Measurements from ENCODE around the gene STX8.
A peak's percentile ranks its signal among the peaks of the same experiment; 100 is the strongest.

The STX8 gene

DNA sequence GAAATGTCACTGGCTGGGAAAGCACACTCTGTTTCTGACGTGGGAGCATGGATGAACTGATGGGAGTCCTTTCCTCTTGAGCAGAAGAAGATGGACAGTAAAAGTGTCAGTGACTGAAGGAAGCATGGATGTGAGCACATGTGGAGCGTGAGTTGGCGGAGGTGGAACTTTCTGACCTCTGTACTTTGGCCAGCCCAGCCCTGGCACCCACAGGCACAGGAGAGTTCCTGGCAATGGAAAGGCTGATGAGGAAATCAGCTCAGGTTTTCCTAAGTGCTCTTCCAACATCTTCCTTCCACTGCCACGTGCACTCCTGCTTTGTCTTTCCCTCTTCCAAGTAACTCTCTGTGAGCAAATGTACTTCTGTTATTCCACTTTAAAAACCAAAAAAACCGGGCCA is 277.5 kb downstream of the STX8 start:
- no peak for DNase-seq (ENCODE audit: low spot score)

DNA sequence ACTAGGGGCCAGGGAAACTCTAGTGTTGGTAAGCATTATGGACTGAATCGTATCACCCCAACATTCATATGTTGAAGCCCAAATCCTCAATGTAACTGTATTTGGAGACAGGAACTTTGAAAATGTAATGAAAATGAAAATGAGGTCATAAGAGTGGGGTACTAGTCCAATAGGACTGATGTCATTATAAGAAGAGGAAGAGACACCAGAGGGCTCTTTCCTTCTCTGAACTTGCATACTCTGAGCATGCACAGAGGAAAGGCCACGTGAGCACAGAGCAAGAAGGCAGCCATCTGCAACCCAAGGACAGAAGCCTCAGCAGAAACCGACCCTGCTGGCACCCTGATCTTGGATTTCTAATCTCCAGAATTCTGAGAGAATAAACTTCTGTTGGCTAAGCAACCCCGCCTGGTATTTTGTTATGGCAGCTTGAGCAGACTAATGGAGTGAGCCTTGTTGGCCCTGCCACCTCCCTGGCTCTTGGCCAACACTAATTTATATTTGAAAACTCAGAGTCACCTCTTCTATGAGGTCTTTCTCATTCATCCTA is 280.9 kb downstream of the STX8 start:
- no peak for DNase-seq (ENCODE audit: low spot score)

DNA sequence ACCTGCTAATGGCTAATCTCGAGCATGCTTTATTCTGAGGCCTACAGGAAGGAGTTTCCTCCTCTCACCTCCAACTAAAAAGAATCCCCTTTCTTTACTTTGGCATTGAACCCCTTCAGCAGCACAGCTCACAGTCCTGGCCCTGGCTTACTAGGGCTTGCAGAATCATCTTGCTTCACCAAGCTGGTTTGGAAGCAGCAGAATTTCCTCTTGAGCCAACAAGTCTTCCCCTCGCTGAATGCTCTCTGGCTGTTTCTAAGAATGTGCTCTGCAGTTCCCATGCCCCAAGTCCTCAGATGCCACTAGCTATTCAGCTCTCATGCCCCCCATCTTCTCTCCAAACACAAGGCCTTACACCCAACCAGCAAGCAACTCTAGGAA is 283.1 kb downstream of the STX8 start:
- DNase-seq (ENCODE audit: low spot score): no peak

DNA sequence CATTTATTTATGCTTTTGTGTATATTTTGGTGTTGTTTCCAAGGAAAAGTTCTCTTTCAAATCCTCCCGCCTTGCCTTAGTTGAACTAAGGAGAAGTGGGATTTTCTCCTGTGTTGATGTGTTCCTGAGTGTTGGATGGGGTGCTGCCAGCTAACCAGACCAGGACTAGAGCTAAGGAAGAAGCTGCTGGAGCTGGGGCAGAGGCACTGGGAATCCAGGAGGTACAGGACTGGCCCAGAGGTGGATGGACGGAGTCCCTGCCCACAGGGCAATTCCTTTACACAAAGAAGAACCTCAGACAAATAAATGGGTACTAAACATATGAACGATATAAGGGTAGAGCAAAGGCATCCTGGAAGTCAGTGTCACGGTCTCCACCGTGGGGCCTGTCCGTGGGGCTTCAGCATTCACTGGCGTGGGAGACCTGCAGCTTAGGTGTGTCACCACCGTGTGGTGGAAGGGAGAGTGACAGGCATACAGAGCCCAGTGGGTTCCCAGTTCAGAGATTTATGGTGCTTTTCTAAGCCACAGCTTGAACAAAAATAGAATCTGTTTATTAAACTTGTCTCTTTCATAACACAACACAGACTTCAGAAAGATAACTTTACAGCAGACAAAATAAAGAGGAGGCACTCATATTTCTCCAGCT is 283.6 kb downstream of the STX8 start:
- DNase-seq (ENCODE audit: low spot score): peak; percentile 63

DNA sequence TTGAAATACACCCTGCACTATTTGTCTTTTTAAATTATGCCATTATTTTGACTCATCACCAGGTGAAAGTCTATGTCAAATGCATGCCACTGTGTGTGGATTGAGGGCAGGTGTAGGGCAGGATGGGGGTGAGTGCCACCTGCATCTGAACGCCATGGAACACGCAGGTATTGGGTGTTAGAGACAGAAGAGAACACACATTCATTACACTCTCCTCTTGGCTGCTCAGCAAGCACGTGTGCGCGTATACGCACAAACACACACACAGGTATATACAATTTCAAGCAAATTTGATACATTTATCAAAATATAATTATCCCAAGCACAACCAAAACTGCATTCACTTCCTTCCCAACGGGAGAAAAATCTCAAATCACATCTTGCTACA is 285.4 kb downstream of the STX8 start:
- DNase-seq (ENCODE audit: low spot score): no peak

DNA sequence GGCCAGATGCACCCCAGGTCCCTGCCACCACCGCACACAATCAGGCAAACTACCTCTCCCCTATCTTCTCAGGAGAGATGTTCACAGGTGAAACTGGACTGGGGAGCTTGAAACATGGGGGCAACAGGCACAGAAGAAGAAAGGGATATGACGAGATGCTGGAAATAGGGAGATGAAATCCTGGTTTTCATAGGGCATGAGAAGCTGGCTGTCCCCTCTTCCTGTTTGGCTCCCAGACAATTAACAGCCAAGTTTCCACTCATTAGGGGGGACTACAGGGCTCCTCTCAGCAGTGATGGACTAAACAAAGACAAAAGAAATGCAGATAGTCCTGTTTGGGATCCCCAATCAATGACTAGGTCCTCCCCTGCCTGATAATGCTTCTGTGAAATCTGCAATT is 288.3 kb downstream of the STX8 start:
- no peak for DNase-seq (ENCODE audit: low spot score)

DNA sequence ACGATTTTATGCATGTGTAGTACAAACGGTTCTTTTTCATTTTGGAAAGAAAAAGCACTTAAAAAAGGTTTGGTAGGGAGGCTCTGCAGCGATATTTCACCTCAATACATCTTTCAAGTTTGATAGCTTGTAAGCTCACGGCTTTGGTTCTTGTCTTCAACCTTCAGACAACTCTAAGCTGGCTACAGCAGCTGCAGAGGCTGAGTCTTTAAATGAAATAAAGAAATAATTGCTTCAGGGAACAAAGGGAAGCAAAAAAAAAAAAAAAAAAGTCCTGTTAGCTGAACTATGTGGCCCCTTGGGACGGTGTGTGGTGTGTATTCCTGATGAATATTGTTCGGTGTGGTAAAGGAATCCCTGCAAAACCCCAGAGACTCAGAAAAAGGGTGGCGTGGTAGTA is 289.2 kb downstream of the STX8 start:
- DNase-seq (ENCODE audit: low spot score): no peak

DNA sequence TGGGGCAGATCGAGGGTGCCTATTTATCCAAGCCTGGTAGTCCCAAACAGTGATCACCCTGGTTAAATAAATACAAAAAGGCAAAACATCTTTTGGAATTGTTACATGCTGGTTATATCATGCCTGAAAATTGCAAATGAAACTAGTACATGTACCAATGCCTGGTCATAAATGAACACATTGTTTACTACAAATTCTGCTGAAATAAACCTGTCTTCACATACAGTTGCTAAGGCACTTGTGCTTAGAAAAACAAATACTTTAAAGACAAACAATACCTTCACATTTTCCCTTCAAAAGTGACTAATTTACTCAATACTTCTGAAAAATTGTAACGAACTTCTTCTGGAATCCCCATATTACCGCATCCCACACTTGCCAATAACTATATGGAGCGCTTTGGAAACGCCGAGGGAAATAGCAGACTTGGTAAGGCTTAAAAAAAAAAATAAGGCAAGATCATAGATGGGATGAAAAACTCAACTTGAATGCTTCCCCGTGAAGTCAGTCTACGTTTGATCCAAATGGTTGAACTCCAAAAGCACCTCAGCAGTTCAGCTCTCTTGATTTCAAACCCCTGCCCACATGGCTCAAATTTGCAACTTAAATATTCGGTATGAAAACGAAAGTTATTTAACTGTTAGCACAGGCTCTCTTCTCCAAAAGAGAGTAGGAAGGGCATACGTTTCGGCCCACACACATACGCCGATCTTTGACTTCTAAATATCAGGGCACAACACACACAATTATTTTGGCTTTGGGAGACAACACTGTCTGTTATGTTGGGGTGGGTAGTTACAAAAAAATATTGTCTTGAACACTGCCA is 289.8 kb downstream of the STX8 start:
- DNase-seq (ENCODE audit: low spot score): no peak

DNA sequence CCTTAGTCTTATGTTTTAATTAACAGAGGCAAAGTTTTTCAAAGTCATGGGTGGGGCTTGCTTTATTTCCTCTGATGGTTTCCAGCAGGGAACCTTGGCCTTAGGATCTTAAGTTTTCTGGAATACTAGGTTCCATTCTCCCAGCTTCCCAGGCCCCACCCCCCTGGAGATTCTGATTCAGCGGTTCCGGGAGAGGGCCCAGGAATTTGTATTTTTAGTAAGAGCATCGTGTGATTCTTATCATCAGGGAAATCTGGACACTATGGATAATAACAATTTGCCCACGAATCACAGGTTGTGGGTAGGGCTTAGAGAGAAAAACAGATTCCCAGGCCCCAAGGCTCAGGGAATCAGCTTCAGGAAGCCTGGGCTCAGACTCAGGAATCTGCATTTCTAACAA is 290.7 kb downstream of the STX8 start:
- no peak for DNase-seq (ENCODE audit: low spot score)

DNA sequence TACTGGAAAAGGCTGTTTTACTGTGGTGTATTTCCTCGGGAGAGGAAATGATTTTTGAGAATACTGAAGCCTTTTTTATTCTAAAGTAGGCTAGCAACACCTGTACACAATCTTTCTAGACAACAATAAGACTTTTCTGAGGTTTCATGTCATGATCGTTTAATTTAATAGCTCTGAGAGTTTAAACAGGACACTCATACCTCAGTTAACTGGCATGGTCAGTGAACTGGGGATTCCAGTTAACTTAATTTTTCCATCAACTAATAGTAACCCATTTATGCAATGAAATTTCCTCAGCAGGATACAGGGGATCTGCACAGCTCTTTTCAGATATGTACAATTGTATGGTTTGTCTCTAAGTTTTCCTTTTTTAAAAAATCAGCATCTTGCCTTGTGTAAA is 291.7 kb downstream of the STX8 start:
- no peak for DNase-seq (ENCODE audit: low spot score)

DNA sequence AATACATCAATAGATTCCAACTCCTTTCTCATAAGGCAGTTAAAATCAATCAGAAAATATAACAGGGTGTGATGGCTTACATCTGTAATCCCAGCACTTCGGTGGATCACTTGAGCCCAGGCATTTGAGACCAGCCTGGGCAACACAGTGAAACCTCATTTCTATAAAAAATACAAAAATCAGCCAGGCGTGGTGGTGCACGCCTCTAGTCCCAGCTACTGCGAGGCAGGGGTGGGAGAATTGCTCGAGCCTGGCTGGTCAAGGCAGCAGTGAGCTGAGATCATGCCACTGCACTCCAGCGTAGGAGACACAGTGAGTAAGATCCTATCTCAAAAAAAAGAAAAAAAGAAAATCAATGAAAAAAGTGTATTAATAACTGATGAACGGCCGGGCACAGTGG is 295.7 kb downstream of the STX8 start:
- DNase-seq (ENCODE audit: low spot score): no peak

DNA sequence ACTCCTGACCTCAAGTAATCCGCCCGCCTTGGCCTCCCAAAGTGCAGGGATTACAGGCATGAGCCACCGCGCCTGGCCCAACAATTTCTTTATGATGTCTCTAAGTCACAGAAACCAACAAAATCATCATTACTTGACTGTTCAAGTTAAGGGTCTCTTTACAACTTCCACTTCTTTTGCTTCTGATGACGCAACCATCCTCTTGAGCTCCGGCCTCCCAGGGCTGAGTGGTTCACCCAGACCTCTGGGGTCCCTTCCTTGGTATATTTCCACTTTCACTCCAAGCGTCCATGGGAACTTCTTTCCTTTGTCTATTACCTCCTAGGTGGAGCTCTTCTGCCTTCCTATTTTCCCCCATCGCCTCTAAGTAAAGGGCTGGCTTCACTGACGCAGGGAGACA is 300.6 kb downstream of the STX8 start:
- DNase-seq (ENCODE audit: low spot score): no peak

DNA sequence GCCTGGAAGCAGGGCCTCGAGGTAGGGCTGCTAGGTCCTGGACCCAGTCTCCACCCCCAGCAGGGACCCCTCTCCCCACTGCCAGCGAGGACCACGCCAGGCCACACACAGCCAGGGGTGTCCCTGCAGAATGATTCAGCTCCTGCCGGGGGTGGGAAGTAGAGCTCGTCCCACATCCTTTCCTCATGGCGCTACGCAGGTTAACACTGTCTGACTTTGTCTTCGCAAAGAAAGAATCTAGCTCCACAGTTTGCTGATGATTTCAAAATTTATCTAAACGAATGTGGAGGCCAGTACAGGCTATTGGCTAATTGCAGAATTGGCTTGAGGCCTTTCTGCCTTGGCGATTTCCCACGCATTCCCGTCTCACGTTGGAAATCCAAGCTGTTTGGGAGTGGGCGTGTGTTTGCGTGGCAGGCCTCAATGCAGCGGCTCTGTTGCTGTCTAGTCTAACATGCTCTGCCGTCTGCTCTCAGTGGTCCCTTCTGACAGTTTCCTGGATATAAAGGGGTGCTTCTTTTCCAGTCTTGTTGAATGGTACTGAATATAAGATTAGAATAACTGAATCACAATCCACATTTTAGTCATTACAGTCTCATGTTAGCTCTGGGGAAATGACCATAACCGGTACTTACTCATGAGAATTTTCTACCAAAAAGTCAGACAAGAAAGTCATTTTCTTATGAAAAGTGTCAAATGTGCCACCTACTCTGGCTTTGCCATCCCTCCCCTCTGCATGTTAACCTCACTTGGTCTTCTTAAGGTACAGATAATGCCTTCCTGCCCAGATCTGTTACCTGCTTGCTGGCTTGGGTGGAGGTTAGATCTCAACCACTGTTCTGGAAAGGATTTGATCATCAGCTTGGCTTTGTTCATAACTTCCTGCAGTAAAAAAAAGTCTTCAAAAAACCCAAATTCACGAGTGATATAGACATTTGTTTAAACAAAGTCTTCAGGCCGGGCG is 301.9 kb downstream of the STX8 start:
- no peak for DNase-seq (ENCODE audit: low spot score)

DNA sequence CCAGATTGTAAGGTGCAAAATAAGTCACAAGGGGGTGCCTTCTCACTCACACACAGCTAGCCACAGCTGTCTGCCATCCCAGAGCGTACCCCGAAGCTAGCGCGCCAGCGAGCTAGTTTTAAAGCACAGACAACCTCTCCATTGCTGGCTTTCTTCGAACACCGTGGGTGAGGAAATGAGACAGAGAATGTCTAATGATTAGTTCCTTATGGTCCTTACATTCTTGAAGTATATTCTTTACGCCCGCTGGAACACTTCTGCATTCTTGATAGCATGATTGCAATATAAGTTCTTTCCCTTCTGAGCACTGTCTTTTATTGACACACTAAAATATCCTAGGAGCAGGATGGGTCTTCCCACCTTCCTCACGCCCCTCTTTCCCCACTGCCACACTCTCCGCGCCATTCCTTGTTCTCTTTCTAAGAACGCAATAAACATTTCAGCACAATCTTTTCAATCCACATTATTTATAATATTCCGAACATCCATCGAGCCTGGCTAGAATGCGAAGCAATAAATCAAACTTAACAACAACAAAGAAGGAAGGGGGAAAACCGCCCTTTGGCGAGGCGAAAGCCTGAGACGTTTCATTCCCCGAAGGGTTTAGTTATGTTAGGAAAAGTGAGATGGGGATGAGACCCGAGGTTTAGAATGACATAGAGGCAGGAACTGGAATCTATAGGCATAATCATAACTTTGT is 303.0 kb downstream of the STX8 start:
- DNase-seq (ENCODE audit: low spot score): no peak

DNA sequence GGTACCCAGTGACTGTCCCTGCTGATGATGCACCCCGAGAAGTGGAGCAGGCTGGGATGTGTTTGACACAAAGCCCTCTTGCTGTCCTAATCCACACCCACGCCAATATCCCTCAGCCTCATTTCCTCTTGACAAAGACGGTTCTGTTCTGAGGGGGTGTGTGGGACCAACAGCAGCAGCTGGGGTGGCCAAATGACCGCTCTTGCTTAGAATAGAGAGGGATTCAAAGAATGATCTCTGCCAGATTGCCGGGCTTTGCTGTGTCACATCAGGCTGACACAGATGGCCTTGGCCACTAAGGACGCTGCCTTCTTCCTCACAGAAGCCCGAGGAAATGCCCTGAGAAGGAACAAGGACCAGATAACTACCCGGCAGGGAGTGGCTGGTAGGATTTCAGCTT is 303.6 kb downstream of the STX8 start:
- DNase-seq (ENCODE audit: low spot score): no peak

DNA sequence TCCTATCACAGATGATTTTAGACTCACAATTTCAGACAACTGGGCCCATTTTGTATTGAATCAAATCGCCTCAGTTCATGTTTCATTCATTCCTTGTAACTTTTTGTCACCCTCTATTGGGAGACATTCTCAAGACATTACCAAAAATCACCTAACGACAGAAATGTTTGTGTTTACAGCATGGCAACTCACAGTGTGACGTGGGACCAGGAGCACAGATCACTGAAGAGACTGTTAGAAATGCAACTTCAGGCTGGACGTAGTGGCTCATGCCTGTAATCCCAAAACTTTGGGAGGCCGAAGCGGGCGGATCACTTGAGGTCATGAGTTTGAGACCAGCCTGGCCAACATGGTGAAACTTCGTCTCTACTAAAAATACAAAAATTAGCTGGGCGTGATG is 304.7 kb downstream of the STX8 start:
- no peak for DNase-seq (ENCODE audit: low spot score)

DNA sequence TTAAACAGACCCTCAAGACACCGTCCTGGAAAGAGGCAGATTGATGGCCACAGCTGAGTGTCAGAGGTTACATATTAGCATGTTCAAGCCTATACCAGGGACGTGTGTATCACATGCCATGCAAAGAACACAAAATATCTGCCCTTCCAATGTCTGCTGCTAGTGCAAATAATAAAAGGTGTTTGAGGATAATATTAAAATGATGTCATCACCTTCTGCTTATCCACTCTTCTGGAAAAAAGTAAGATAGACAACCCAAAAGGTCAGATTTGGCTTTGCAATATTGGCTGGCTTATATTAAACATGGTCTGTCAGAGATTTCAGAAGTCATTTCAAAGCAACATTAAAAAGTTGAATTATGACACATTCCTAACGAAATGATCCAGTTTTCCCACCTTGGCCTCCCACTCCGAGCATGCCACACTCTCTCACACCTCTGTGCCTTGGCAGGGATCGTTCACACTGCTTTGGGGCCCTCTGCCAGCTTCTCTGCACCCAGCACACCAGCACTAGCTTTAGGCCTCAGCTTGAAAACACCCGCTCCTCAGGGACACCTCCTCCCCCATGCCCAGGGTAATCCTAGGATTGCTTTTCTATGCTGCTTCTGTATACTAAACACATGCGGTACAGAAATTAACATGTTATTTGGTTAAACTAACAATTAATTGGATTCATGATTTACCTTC is 306.1 kb downstream of the STX8 start:
- no peak for DNase-seq (ENCODE audit: low spot score)

DNA sequence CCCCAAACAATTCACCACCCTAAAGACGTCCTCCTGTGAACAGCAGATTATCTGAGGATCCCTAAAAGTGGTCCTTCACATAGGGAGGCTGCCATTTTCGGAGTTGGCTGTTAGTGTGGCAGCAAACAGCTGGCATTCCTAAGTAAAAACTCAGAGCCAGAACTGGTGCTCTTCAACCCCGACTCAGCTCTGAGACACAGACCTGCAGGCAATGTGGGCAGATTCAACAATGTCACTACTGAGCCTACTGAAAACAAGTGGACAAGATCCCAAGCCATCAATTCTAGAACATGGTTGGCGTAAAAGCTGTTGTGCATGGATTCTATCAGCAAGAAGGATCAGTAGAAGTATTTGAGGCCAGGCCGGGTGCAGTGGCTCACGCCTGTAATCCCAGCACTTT is 307.1 kb downstream of the STX8 start:
- peak; percentile 26 for DNase-seq (ENCODE audit: low spot score)

DNA sequence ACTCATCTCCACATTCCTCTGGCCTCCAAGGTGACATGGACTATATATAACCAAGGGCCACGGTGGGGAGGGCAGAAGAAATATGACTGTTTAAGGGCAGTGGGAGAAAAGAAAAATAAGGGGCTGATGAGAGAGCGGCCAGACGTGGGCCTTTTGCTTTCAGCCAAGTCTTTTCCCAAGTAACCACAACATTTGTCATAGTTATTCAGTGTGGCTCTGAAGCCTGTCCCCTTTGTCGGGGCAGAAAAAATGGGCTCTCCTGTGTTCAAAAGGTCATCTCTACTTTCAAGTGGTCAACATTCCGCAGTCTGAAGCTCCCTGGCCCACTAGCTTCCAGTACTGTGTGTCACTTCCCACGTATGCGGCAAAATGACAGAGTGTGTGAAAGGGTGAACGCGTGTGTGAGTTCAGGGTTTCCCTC is 308.9 kb downstream of the STX8 start:
- DNase-seq (ENCODE audit: low spot score): no peak

DNA sequence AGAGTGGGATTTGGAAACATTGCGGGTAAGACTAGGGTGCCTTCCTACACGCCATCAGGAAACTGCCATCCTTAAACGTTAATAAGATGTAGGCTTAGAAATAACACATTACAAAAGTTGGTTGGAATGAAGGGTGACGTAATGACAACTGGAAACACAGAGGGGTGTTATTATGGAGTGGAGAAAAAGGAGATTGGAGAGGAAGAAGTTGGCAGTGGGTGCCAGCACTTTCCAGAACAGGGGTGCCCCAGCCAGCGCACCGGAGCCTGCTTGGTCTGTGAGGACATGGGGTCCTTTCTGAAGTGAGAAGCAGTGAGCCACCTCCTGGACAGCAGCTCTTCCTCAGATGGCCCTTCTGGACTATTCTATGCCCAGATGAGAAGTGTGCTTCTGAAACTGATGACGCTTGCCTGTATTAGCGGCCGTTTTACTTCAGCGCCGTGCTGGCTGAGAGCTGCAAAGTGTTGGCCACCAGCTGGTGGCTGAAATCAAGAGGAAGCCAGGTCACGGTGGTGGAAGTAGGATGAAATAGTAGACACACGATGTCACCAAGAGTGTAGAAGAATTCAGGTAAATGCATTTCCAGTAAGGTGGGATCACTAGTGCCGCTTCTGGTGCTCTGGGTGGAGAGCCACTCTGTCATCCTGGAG is 309.5 kb downstream of the STX8 start:
- no peak for DNase-seq (ENCODE audit: low spot score)

Measured in AG08396 (cell line).